Natural killer cell (primary cell): ENCODE results near the gene SPOCK1. TPM values are rescaled to one million over a fixed set of nuclear protein-coding genes. Genes with fewer than 3 reads are reported as not detected.
A peak's percentile ranks its signal among the peaks of the same experiment; 100 is the strongest.
"Not testable (repeated sequence)": the region's sequence is repeated elsewhere in the genome, so short reads cannot be mapped to it uniquely, and the experiment has no call there.

Experiments used
- ATAC-seq, 3 donors: fragments of 150-1000 bp in 2 of 3; fragments of 200-7000 bp in 1 of 3; cut with Tn5 transposase; 1 replicate in 1 of 3; 2 replicates in 2 of 3; pipeline ENCODE4 v1.10.0; 2021; ENCODE audit warnings: mild to moderate bottlenecking in 2 of 3, moderate library complexity in 2 of 3
- DNase-seq, 2 donors: peaks; one replicate each; pipeline versions ENCODE4 v3.0.0 to v3.0.0-alpha.2; 2013 to 2021; ENCODE audit warnings: mixed read lengths in 1 of 2
- H3K27ac ChIP-seq: one replicate; pipeline ENCODE4 v1.5.1; 2013; ENCODE audit warnings: mild to moderate bottlenecking, low read length
- H3K27me3 ChIP-seq: one replicate; pipeline ENCODE4 v1.6.1; 2013; ENCODE audit warnings: low read length; ENCODE audit not compliant: control insufficient read depth, insufficient read depth
- H3K36me3 ChIP-seq: one replicate; pipeline ENCODE4 v1.6.1; 2013; ENCODE audit warnings: low read length; ENCODE audit not compliant: control insufficient read depth, insufficient read depth
- H3K4me1 ChIP-seq: one replicate; pipeline ENCODE4 v1.6.1; 2013; ENCODE audit warnings: low read length; ENCODE audit not compliant: control insufficient read depth, insufficient read depth
- H3K4me3 ChIP-seq: one replicate; pipeline ENCODE4 v1.5.1; 2013; ENCODE audit warnings: low read length
- H3K9me3 ChIP-seq: one replicate; pipeline ENCODE4 v1.6.1; 2013; ENCODE audit warnings: low read length; ENCODE audit not compliant: control insufficient read depth, insufficient read depth
- H3K27ac Mint-ChIP-seq, 2 donors: one replicate each; pipeline ENCODE4 v1.8.0; 2022; ENCODE audit warnings: mild to moderate bottlenecking in 2 of 2, mixed read lengths in 2 of 2, moderate library complexity in 1 of 2
- H3K27me3 Mint-ChIP-seq, 2 donors: one replicate each; pipeline ENCODE4 v1.8.0; 2022; ENCODE audit warnings: low read depth in 2 of 2, mixed read lengths in 2 of 2
- H3K36me3 Mint-ChIP-seq: one replicate; pipeline ENCODE4 v1.8.0; 2022; ENCODE audit warnings: mixed read lengths
- H3K4me1 Mint-ChIP-seq, 2 donors: one replicate each; pipeline ENCODE4 v1.8.0; 2022; ENCODE audit warnings: mixed read lengths in 2 of 2
- H3K4me3 Mint-ChIP-seq: one replicate; pipeline ENCODE4 v1.8.0; 2022; ENCODE audit warnings: mild to moderate bottlenecking, moderate library complexity, mixed read lengths
- H3K9me3 Mint-ChIP-seq, 2 donors: one replicate each; pipeline ENCODE4 v1.8.0; 2022; ENCODE audit warnings: mixed read lengths in 2 of 2
- CTCF ChIP-seq: fragments of 200-600 bp; IDR thresholded peaks from one replicate; pipeline ENCODE4 v1.8.0; 2022; ENCODE audit warnings: antibody characterized with exemption
- WGBS: methylation state at CpG from one replicate; pipeline ENCODE4 v1.1.7; 2013; ENCODE audit warnings: missing lambda C conversion rate; ENCODE audit not compliant: insufficient coverage; 5-methylcytosine and 5-hydroxymethylcytosine counted together
- intact Hi-C: fragments of 100-400 bp; cut with micrococcal nuclease; formaldehyde crosslinking; loops from one replicate; pipeline ENCODE4 v1.14.2; 2022
- total RNA-seq, 4 donors: library from RNA; stranded (reverse); fragments of 120-200 nt in 1 of 4; gene quantifications; one replicate each; pipeline versions ENCODE4 v1.2.3 to v1.2.4, GENCODE V29; 2013 to 2022

SPOCK1 gene
- 1 to 10 TPM in 1 of 3 donors, under 1 TPM in 2; 0.09 to 1.6 (median 0.61) TPM for total RNA-seq
- total RNA-seq (2013) = 0.14 TPM

- intact Hi-C loops = loop anchor here (10.0 kb wide), 1 partner anchor 174 kb away; no protein-coding TSS in a partner anchor
- Mint-ChIP-seq H3K4me3 (no peak within 1 kb of the TSS), H3K27me3 (peaks cover 18 to 21% of the 10 kb centered on the region in 2 donors), H3K36me3 (no peaks in the 10 kb centered on the region), H3K27ac (no peak within 1 kb of the TSS), H3K9me3 (no peaks in the 10 kb centered on the region), H3K4me1 (peaks cover 0 to 5% of the 10 kb centered on the region in 2 donors)
- ATAC-seq = peak; percentile 82 to 98 (median 85)
- Histone ChIP-seq H3K36me3 (no peaks in the 10 kb centered on the region), H3K27me3 (peaks cover 16% of the 10 kb centered on the region), H3K27ac (no peak within 1 kb of the TSS), H3K9me3 (no peaks in the 10 kb centered on the region), H3K4me1 (peaks cover 5% of the 10 kb centered on the region), H3K4me3 (no peak within 1 kb of the TSS)
- TF ChIP-seq CTCF = peak; percentile 60
- DNase-seq = peak; percentile 47 to 65
- WGBS = 2% methylated on average over 74 of the region's 78 CpGs
Measured at GRCh38 chr5:137498736-137499505, at the start of gene SPOCK1. TSS of gene SPOCK1 (minus strand) at chr5:137499326.

GRCh38 chr5:137545956-137546355 is 46.8 kb upstream of the SPOCK1 start:
- WGBS = 90% methylated on average over 4 of the region's 4 CpGs
- Mint-ChIP-seq H3K4me1 (no peaks in the 10 kb centered on the region), H3K36me3 (no peaks in the 10 kb centered on the region), H3K9me3 (peaks cover 2 to 4% of the 10 kb centered on the region in 2 donors), H3K4me3 (no peak overlapping the region), H3K27me3 (peaks cover 15 to 19% of the 10 kb centered on the region in 2 donors), H3K27ac (no peak overlapping the region)
- TF ChIP-seq CTCF = no peak
- H3K36me3 ChIP-seq = no peaks in the 10 kb centered on the region
- H3K27ac ChIP-seq = no peak overlapping the region
- intact Hi-C loops = no loop called here
- DNase-seq = no peak
- no peaks in the 10 kb centered on the region for H3K4me1 ChIP-seq
- no peak overlapping the region for H3K4me3 ChIP-seq
- ATAC-seq = no peak
- H3K27me3 ChIP-seq = peaks cover 4% of the 10 kb centered on the region
- no peaks in the 10 kb centered on the region for H3K9me3 ChIP-seq

GRCh38 chr5:137535449-137535848 is 36.3 kb upstream of the SPOCK1 start:
- H3K9me3 Mint-ChIP-seq, H3K27ac ChIP-seq, H3K27me3 ChIP-seq, H3K4me3 ChIP-seq, H3K36me3 Mint-ChIP-seq, DNase-seq, intact Hi-C loops, H3K9me3 ChIP-seq, H3K4me1 Mint-ChIP-seq, H3K36me3 ChIP-seq, H3K4me1 ChIP-seq, ATAC-seq, H3K27me3 Mint-ChIP-seq, H3K4me3 Mint-ChIP-seq, H3K27ac Mint-ChIP-seq: not testable (repeated sequence)
- 84% methylated on average over 2 of the region's 2 CpGs for WGBS

- H3K27ac Mint-ChIP-seq = no peak overlapping the region
- WGBS = 80% methylated on average over 5 of the region's 5 CpGs
- Histone ChIP-seq H3K27ac (no peak overlapping the region), H3K27me3 (no peaks in the 10 kb centered on the region), H3K9me3 (no peaks in the 10 kb centered on the region), H3K4me3 (no peak overlapping the region), H3K4me1 (no peaks in the 10 kb centered on the region), H3K36me3 (no peaks in the 10 kb centered on the region)
- H3K4me1 Mint-ChIP-seq = no peaks in the 10 kb centered on the region
- intact Hi-C loops = no loop called here
- ATAC-seq (no peak), DNase-seq (no peak)
- H3K36me3 Mint-ChIP-seq = no peaks in the 10 kb centered on the region
- peaks cover 3 to 5% of the 10 kb centered on the region in 2 donors for H3K9me3 Mint-ChIP-seq
- H3K27me3 Mint-ChIP-seq = peaks cover 0 to 4% of the 10 kb centered on the region in 2 donors
- no peak for TF ChIP-seq CTCF
- H3K4me3 Mint-ChIP-seq = no peak overlapping the region
Measured at GRCh38 chr5:137533963-137534362, 34.8 kb upstream of the SPOCK1 start.
